Measurements from ENCODE around the gene ZRANB2. TPM values are rescaled to one million over a fixed set of nuclear protein-coding genes. Genes with fewer than 3 reads are reported as not detected.
A peak's percentile ranks its signal among the peaks of the same experiment; 100 is the strongest.

ZRANB2 gene
- total RNA-seq, 1 experiment from 2014 or later: 134 TPM

GRCh38 chr1:71053758-71054157, 27.1 kb downstream of the ZRANB2 start:
- H3K27ac Mint-ChIP-seq (ENCODE audit: low read depth, unreplicated experiment): no peak overlapping the region
- H3K4me3 Mint-ChIP-seq (ENCODE audit: unreplicated experiment): no peak overlapping the region
- peaks cover 31% of the 10 kb centered on the region for H3K36me3 Mint-ChIP-seq (ENCODE audit: insufficient read depth, unreplicated experiment)
- ChIA-PET POLR2A (interaction anchor here (1.0 kb wide), 1 partner anchor 12 kb away, joined by 3 read pairs; no protein-coding TSS in a partner anchor), CTCF (interaction anchor here (0.6 to 0.9 kb wide), 3 partner anchors 368 to 526 kb away, joined by 3 read pairs; no protein-coding TSS in a partner anchor)
- TF ChIP-seq, protein P1, sequence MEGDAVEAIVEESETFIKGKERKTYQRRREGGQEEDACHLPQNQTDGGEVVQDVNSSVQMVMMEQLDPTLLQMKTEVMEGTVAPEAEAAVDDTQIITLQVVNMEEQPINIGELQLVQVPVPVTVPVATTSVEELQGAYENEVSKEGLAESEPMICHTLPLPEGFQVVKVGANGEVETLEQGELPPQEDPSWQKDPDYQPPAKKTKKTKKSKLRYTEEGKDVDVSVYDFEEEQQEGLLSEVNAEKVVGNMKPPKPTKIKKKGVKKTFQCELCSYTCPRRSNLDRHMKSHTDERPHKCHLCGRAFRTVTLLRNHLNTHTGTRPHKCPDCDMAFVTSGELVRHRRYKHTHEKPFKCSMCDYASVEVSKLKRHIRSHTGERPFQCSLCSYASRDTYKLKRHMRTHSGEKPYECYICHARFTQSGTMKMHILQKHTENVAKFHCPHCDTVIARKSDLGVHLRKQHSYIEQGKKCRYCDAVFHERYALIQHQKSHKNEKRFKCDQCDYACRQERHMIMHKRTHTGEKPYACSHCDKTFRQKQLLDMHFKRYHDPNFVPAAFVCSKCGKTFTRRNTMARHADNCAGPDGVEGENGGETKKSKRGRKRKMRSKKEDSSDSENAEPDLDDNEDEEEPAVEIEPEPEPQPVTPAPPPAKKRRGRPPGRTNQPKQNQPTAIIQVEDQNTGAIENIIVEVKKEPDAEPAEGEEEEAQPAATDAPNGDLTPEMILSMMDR (IDR thresholded peaks at IDR 0.05; ENCODE audit: unreplicated experiment): no peak
- peak; percentile 11 for DNase-seq (ENCODE audit: unreplicated experiment)
- intact Hi-C loops (cut with micrococcal nuclease): loop anchor here (5.0 kb wide), 1 partner anchor 916 kb away; no protein-coding TSS in a partner anchor
- no peaks in the 10 kb centered on the region for H3K9me3 Mint-ChIP-seq (ENCODE audit: unreplicated experiment)
- no TSS peak for BruUV-seq (replicated peaks)
- peaks cover 15% of the 10 kb centered on the region for H3K27me3 Mint-ChIP-seq (ENCODE audit: insufficient read depth, unreplicated experiment)
- no peaks in the 10 kb centered on the region for H3K4me1 Mint-ChIP-seq (ENCODE audit: insufficient read depth, unreplicated experiment)

- TF ChIP-seq, protein P1 (IDR thresholded peaks at IDR 0.05; ENCODE audit: unreplicated experiment): no peak
- POLR2A ChIA-PET: interaction anchor here (1.4 kb wide), 1 partner anchor 28 kb away, joined by 6 read pairs; the partner anchor contains the start of gene ZRANB2
- no peak overlapping the region for H3K4me3 Mint-ChIP-seq (ENCODE audit: unreplicated experiment)
- intact Hi-C loops (cut with micrococcal nuclease): loop anchor here (5.0 kb wide), 1 partner anchor 916 kb away; no protein-coding TSS in a partner anchor
- no peak overlapping the region for H3K27ac Mint-ChIP-seq (ENCODE audit: low read depth, unreplicated experiment)
- peaks cover 21% of the 10 kb centered on the region for H3K27me3 Mint-ChIP-seq (ENCODE audit: insufficient read depth, unreplicated experiment)
- DNase-seq (ENCODE audit: unreplicated experiment): peak; percentile 15
- CTCF ChIA-PET: interaction anchor here (0.6 to 0.9 kb wide), 2 partner anchors 525 kb away, joined by 3 read pairs; no protein-coding TSS in a partner anchor
- BruUV-seq (replicated peaks): no TSS peak
- H3K9me3 Mint-ChIP-seq (ENCODE audit: unreplicated experiment): no peaks in the 10 kb centered on the region
- H3K4me1 Mint-ChIP-seq (ENCODE audit: insufficient read depth, unreplicated experiment): no peaks in the 10 kb centered on the region
- H3K36me3 Mint-ChIP-seq (ENCODE audit: insufficient read depth, unreplicated experiment): peaks cover 25% of the 10 kb centered on the region
Observed at GRCh38 chr1:71053146-71053545, 27.7 kb downstream of the ZRANB2 start.

GRCh38 chr1:71049951-71050598, 30.8 kb downstream of the ZRANB2 start:
- Mint-ChIP-seq H3K9me3 (ENCODE audit: unreplicated experiment) (no peaks in the 10 kb centered on the region), H3K4me1 (ENCODE audit: insufficient read depth, unreplicated experiment) (no peaks in the 10 kb centered on the region), H3K27me3 (ENCODE audit: insufficient read depth, unreplicated experiment) (peaks cover 47% of the 10 kb centered on the region), H3K4me3 (ENCODE audit: unreplicated experiment) (no peak overlapping the region), H3K27ac (ENCODE audit: low read depth, unreplicated experiment) (no peak overlapping the region), H3K36me3 (ENCODE audit: insufficient read depth, unreplicated experiment) (peaks cover 12% of the 10 kb centered on the region)
- intact Hi-C loops (cut with micrococcal nuclease): loop anchor here (1.0 to 5.0 kb wide), 3 partner anchors 365 to 913 kb away; no protein-coding TSS in a partner anchor
- CTCF ChIA-PET: interaction anchor here (0.6 to 4.8 kb wide), 21 partner anchors 11 to 1232 kb away, joined by 3 to 50 read pairs (median 4); partner anchors contain the start of gene NEGR1
- TF ChIP-seq, protein P1 (IDR thresholded peaks at IDR 0.05; ENCODE audit: unreplicated experiment): peak; percentile 58
- no TSS peak for BruUV-seq (replicated peaks)
- peak; percentile 69 for DNase-seq (ENCODE audit: unreplicated experiment)
- POLR2A ChIA-PET: interaction anchor here (1.2 kb wide), 1 partner anchor 523 kb away, joined by 4 read pairs; no protein-coding TSS in a partner anchor

All from MCF 10A (cell line).